SKM-1 treated with dmso at 0.1 percent for 144 hours (cell line): ENCODE data around the gene TMEM242.

Experiments used
- DNase-seq: peaks from one replicate; lab custom pipeline; 2025; ENCODE audit not compliant: unreplicated experiment; lab: John Stamatoyannopoulos, UW

The TMEM242 gene

DNA sequence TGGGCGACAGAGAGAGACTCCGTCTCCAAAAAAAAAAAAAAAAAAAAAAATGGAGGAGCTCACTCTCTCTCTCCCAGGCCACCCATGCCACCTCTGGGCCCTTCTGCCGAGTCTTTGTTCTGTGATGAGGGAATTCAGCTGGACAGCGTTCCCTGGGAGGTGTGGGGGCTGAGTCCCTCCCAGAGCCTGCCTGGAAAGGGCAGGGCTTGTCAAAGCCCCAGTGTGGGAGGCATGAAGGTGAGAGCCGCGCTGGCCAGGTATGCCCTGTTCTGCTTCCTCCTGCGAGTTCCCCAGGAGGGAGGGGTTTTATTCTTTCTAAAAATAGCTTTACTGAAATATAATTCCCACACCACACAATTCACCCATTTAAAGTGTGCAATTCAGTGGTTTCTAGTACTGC is 69.6 kb downstream of the TMEM242 start:
- no peak for DNase-seq

DNA sequence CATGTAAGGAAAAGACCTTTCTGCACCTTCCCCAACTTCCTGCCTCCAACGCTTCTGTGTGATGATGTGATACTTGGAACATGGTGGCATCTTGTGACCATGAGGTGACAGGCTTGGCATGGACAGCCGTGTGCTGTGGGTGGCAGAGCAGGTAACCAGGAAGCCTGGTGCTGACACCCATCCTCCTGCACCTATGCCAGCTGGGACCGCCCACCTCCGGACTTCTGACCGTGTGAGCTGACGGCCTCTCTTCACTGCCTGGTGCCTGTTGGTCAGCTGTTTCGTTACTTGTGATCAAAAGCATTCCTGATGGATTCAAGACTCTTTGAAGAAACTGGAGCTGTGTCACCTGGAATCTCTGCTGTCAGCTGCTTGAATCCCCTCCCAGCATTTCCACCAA is 70.3 kb downstream of the TMEM242 start:
- DNase-seq, result no peak

DNA sequence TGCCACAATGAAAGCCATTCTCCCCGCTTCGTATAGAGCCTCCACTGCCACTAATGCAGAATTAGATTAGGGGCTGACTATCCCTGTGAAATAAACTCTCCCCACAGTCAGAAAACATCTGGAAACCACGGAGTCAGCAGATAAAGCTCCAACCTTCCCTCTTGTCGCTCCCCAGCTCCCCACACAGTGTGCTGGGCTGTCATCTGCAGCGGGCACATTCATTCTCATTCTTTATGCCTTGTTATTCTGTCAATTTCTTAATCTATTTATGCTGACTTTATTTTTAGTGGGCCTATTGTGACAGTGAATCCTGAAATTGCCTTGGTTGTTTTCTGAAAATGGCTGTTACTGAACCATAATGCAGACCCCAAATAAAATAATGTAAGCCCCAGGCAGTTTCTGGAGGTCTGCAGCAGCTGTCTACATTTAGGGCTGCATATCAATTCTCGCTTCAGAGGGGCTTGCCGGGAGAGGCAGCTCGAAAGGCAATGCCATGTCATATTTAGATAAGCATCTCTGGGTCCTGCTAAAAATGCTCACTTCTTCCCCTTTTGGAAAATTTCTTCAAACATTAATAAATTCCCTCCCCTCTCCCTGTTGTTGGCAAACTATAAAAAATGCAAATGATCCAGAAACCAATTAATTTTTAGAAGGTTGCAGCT is 71.6 kb downstream of the TMEM242 start:
- DNase-seq, result no peak

DNA sequence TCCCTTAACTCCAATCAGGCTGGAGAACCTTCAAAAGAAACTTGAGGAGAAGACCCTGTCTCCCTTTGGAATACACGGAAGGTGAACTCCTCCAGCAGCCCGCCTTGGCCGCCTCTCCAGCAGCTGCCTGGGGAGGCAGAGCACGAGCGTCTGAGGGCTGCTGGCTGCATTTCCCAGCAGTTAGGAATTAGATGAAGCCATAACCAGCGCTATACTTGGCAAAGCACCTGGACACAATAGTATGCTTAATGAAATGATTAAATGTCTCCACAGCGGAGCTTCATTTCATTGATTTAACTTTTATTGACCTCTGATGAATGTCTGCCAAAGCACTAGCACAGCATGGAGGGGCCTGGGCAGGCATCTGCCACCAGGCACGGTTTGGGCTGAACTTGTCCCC is 73.5 kb downstream of the TMEM242 start:
- no peak for DNase-seq

DNA sequence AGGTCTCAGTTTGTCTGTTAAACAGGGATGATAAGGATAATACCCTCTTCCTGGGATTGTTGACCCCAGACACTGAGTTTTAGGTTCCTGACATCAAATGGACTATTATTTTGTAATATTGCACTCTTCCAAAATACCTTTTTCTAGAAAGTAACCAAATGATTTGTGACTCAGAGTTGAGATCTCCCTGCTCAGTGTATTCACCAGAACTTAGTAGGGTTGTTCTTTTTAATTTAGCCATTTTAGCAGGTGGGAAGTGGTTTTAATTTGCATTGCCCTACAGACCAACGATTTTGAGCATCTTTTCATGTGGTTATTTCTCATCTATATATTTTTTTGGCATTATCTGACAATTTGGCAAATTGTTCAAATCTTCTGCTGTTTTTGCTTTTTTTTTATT is 75.1 kb downstream of the TMEM242 start:
- DNase-seq, result no peak

DNA sequence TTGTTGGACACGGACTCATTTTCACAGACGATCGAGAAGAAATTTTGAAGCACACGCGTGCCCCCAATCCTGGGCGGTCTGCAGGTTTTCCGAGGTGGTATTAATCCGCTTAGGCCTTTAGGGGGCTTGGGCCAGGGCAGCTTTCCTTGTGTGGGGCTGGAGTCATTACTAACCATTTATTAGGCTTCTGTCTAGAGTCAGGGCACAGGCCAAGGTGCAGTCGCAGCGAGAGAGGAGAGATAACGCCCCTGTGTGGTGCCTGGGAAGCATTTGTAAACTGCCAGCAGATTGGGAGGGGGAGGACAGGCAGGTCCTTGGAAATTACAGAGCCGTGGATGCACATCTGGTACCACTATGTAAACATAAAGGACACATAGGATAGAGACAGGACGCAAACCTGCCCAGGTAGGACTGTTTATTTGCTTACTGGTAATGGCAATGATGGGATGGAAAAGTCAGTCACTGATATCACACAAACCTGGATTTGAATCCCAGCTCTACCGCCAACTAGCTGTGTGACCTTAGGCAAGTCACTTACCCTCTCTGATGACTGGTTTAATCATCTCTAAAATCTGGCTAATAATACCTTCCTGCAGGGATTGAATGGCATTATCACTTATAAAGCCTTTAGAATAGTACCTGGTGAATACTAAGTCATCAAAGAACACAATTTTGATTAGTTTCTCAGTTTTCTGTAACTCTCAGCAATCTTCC is 76.4 kb downstream of the TMEM242 start:
- no peak for DNase-seq

DNA sequence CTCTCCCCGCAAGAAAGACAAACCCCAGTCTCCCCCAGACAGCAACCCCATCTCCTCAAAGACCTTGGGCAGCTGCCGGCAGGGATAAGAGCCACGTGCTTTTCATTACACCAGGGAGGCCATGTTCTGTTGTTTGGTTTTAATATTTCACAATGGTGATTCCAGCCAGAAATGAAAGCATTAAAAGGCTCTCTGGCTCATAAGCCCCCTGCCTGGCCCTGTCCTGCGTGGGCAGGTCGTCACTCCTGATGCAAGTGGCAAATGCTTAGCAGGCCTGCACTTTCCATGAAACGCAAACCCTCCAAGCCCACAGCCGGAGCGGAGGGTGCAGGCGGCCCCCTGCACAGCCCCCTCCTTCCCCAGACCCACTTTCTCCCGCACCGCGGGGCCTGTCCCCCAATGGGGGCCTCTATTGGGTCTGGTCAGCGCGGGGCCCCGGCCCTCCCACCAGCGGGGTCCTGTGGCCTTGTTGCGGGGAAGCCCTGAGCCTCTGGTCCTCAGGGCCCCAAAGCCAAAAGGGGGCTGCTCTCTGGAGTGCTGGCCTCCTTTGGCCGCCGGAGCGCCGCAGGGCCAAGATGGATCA is 77.2 kb downstream of the TMEM242 start:
- DNase-seq, result no peak

DNA sequence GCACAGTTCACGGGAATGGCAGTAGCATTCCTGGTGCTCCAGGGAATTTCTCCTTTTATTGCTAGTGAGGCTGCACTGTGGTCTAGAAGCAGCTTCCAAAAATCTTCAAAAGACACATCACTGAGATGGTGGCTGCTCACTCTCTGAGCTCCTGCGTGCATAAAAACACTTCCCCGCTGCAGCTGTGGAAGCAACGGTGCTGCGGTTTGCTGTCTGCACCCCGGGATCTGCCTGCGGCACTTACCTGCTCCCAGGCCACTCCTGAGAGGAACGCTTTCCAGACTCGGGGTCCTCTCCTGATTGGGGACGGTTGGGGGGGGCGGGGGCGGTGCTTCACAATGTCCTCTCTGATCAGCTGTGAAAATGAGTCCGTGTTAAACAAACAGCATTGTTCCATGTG is 77.9 kb downstream of the TMEM242 start:
- DNase-seq, result no peak

DNA sequence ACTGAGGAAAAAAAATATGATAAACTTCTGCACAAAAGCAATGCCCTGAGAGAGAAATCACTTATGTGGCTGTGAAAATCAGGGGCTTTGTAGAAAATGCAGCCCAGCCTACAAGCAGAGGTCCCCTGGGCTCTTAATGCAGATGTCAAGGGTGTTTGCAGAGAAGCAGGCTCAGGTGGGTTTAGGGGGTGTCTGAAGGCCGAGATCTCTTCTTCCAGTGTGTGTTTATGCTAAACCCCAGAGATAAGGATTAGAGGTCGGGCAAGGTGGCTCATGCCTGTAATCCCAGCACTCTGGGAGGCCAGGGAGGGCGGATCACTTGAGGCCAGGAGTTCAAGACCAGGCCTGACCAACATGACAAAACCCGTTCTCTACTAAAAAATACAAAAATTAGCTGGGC is 78.5 kb downstream of the TMEM242 start:
- DNase-seq, result no peak

DNA sequence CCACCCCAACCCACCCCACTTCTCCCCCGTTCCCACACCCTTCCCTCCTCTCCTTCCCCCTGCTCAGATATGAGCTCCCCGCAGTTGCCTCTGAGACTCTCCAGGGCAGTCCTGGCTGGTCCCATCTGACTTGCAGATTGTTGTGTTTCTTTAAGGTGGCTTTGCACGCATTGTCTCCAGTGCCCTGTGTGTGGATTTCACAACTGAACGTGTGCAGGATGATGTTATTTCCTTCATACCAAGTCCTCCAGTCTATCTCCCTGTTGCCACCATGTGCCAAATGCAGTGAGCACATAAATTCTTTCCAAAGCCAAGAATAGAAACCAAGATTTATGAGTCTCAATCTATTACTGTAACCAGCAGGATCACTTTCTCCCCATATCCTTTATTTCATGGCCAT is 79.1 kb downstream of the TMEM242 start:
- no peak for DNase-seq

DNA sequence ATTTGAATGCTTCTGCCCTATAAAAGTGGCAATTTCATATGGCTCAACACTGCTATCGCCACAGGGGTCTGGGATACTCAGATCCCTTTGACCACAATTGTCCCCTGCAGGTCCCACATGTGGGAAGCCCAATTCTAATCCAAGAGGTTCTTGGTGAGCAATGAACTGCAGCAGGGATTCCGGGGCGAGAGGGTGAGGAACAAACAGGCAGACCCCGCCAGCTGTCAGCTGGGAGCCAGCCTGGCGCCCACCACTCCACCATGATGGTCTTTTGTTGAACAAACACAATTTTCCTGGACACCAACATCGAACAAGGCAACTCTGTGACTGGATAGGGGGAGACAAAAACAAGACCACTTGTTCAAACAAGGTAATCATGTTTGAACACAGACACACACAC is 80.5 kb downstream of the TMEM242 start:
- no peak for DNase-seq

DNA sequence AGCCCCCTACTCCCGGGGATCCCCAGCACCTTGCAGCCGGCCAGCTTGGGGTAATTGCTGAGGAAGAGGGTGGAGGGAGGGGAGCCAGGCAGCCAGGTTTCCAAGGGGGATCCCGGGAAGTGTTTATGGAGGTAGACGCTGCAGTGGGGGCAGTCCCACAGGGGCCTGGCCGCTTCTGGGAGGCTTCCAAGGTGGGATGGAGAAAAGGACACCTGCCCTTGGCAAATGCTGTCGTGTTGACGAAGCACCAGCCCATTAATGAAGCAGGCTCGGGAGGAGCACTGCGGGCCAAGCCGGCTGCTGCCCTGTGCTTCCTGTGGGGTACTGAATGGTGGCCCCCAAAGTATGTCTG is 82.4 kb downstream of the TMEM242 start:
- DNase-seq, result no peak

DNA sequence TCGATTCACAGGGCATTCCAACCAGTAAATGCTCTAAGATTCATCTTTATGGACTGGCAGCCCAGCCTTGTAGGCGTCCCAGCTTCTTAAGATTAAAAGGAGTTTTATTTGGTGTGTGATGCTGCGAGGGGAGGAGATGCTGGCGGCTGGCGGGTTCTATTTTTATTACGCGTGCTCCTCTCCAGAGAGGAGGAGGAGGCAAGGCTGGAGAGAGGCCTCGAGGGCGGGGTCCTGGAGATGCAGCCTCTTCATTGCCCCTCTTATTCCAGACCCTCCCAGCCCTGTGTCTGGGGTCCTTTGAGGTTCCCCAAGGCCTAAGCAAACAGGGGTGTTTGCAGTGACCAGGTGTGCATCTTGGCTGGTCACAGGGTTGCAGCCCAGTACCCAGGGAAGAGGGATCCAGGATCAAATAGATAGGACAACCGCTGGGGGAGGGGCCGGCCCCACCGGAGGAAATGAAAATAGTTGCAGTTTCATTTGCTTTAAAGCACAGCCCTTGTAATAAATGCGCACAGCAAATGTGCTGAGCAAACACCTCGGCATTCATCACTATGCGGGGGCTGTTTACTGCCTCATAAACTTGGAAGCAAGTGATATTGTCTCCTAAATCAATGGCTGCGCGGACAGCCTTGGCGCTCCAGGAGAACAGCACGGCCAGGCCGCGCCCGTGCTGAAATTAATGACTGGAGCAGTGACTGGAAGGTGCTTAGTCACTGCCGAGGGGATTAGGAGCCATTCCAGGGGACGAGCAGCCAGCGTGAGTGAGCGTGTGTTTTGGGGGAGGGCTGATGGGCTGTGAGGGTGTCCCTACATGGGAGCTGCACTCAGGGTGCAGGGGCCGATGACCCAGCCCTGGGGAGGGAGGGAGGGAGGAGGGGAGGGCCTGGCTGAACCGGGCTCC is 83.0 kb downstream of the TMEM242 start:
- no peak for DNase-seq

DNA sequence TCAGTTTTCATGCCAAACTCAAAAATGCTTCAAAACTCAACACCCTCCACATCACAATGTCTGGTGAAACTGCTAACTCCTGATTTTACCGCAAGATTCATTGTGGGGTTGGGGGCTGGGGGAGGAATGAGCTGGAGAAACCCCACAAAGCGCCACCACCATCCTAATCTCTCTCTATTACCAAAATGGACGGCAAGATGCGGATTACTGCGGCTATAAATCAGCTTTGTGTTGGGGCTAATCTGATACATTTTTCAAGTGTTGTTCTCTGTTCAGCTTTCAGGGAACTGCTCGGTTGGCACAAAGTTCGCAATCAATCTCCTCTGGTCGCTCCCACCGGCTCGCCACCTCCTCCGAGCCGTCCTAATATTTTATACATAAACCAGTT is 83.7 kb downstream of the TMEM242 start:
- DNase-seq, result no peak
